CD4-positive, alpha-beta T cell (primary cell): ENCODE measurements around the gene TOM1L2. TPM values are rescaled to one million over a fixed set of nuclear protein-coding genes. Genes with fewer than 3 reads are reported as not detected.

Experiments used
- ATAC-seq: fragments of 200-7000 bp; cut with Tn5 transposase; one replicate; pipeline ENCODE4 v1.10.0; 2022; ENCODE audit warnings: mild to moderate bottlenecking; ENCODE audit not compliant: poor library complexity
- CTCF ChIA-PET: fragments of 350-600 bp; sonication (Branson Sonifier 250); formaldehyde crosslinking; loops from one replicate; lab custom pipeline; 2021; ENCODE audit warnings: antibody characterized with exemption, inconsistent platforms; lab: Charles Lee
- POLR2A ChIA-PET: fragments of 350-600 bp; sonication (Branson Sonifier 250); formaldehyde crosslinking; loops from one replicate; lab custom pipeline; 2021; ENCODE audit warnings: antibody characterized with exemption, inconsistent platforms; lab: Charles Lee
- DNase-seq, 14 experiments: peaks; one replicate each; pipeline ENCODE4 v3.0.0-alpha.2; 2013 to 2020; ENCODE audit warnings: mixed read lengths in 2 of 14
- H3K27ac ChIP-seq, 2 donors: one replicate each; pipeline versions ENCODE4 v1.5.1 to v1.7.0; 2013; ENCODE audit warnings: low read length in 2 of 2, low read depth in 1 of 2, mild to moderate bottlenecking in 1 of 2
- H3K27me3 ChIP-seq, 2 experiments: 1 replicate in 1 of 2; 2 replicates in 1 of 2; pipeline versions ENCODE4 v1.6.1 to v1.7.0; 2013; ENCODE audit warnings: low read length in 2 of 2, control low read depth in 1 of 2, mild to moderate bottlenecking in 1 of 2, moderate library complexity in 1 of 2; ENCODE audit not compliant: insufficient read depth in 2 of 2, control insufficient read depth in 1 of 2
- H3K36me3 ChIP-seq: one replicate; pipeline ENCODE4 v1.6.1; 2013; ENCODE audit warnings: low read length, control low read depth; ENCODE audit not compliant: insufficient read depth
- H3K4me1 ChIP-seq: one replicate; pipeline ENCODE4 v1.6.1; 2013; ENCODE audit warnings: low read length, control low read depth; ENCODE audit not compliant: insufficient read depth
- H3K4me3 ChIP-seq: one replicate; pipeline ENCODE4 v1.5.1; 2013; ENCODE audit warnings: mild to moderate bottlenecking, low read length, moderate library complexity
- H3K9me3 ChIP-seq, 2 experiments: 1 replicate in 1 of 2; 2 replicates in 1 of 2; pipeline versions ENCODE4 v1.6.1 to v1.7.0; 2013; ENCODE audit warnings: low read length in 2 of 2, mild to moderate bottlenecking in 2 of 2, control low read depth in 1 of 2, moderate library complexity in 1 of 2; ENCODE audit not compliant: control insufficient read depth in 1 of 2, insufficient read depth in 1 of 2
- H3K27ac Mint-ChIP-seq: one replicate; pipeline ENCODE4 v1.8.0; 2020; ENCODE audit warnings: mixed read lengths
- H3K27me3 Mint-ChIP-seq: one replicate; pipeline ENCODE4 v1.8.0; 2021; ENCODE audit warnings: mixed read lengths
- H3K36me3 Mint-ChIP-seq: one replicate; pipeline ENCODE4 v1.8.0; 2021; ENCODE audit warnings: low read depth, mixed read lengths
- H3K4me1 Mint-ChIP-seq: one replicate; pipeline ENCODE4 v1.8.0; 2021; ENCODE audit warnings: low read depth, mixed read lengths
- H3K4me3 Mint-ChIP-seq: one replicate; pipeline ENCODE4 v1.8.0; 2020; ENCODE audit warnings: mild to moderate bottlenecking, mixed read lengths
- H3K9me3 Mint-ChIP-seq: one replicate; pipeline ENCODE4 v1.8.0; 2020; ENCODE audit warnings: mixed read lengths
- CTCF ChIP-seq: fragments of 200-600 bp; IDR thresholded peaks from one replicate; pipeline ENCODE4 v1.8.0; 2022; ENCODE audit warnings: antibody characterized with exemption, mild to moderate bottlenecking
- intact Hi-C, 2 experiments: fragments of 100-400 bp; cut with DNase I in 1 of 2; cut with micrococcal nuclease in 1 of 2; formaldehyde crosslinking; loops; one replicate each; pipeline versions ENCODE4 v1.15.1 to v1.9.0; 2023 to 2025; cut with DNase I, micrococcal nuclease
- total RNA-seq, 174 experiments: library from RNA in 2 of 174; stranded (reverse) in 2 of 174; gene quantifications; one replicate each; pipeline ENCODE4 v1.2.3 and lab custom pipeline; 2021 to 2026

Gene TOM1L2
- total RNA-seq, 2 experiments from 2014 or later: 28.5 to 30.5 TPM

GRCh38 chr17:17994271-17995069, 22.3 kb upstream of the TOM1L2 start:
- intact Hi-C loops: no loop called here

GRCh38 chr17:17993852-17994251, 21.7 kb upstream of the TOM1L2 start:
- Histone ChIP-seq H3K4me3 (no peak overlapping the region), H3K27me3 (no peaks in the 10 kb centered on the region), H3K9me3 (no peaks in the 10 kb centered on the region), H3K4me1 (no peaks in the 10 kb centered on the region), H3K27ac (no peak overlapping the region), H3K36me3 (no peaks in the 10 kb centered on the region)
- Mint-ChIP-seq H3K36me3 (no peaks in the 10 kb centered on the region), H3K27me3 (no peaks in the 10 kb centered on the region), H3K4me3 (no peak overlapping the region), H3K4me1 (no peaks in the 10 kb centered on the region), H3K9me3 (no peaks in the 10 kb centered on the region), H3K27ac (no peak overlapping the region)
- ATAC-seq: no peak
- ChIA-PET CTCF (no interaction called here), POLR2A (no interaction called here)
- intact Hi-C loops: no loop called here
- TF ChIP-seq CTCF: no peak
- no peak for DNase-seq

More at GRCh38 chr17:17994271-17995069, 22.3 kb upstream of the TOM1L2 start:
- Histone ChIP-seq H3K4me1 (no peaks in the 10 kb centered on the region), H3K27ac (no peak overlapping the region), H3K4me3 (no peak overlapping the region), H3K27me3 (no peaks in the 10 kb centered on the region), H3K9me3 (no peaks in the 10 kb centered on the region), H3K36me3 (no peaks in the 10 kb centered on the region)
- TF ChIP-seq CTCF: no peak
- CTCF ChIA-PET: interaction anchor here (0.6 kb wide), 1 partner anchor 7 kb away, joined by 7 read pairs; no protein-coding TSS in a partner anchor
- DNase-seq (peak in 3 of 14 experiments; percentile 15 to 38 (median 21)), ATAC-seq (no peak)
- H3K27me3 Mint-ChIP-seq: no peaks in the 10 kb centered on the region
- no peak overlapping the region for H3K27ac Mint-ChIP-seq
- no peaks in the 10 kb centered on the region for H3K9me3 Mint-ChIP-seq
- H3K4me3 Mint-ChIP-seq: no peak overlapping the region
- H3K4me1 Mint-ChIP-seq: no peaks in the 10 kb centered on the region
- POLR2A ChIA-PET: no interaction called here
- H3K36me3 Mint-ChIP-seq: no peaks in the 10 kb centered on the region

- ATAC-seq: no peak
- H3K27me3 ChIP-seq: no peaks in the 10 kb centered on the region
- H3K9me3 ChIP-seq: no peaks in the 10 kb centered on the region
- H3K27ac Mint-ChIP-seq: no peak overlapping the region
- no peaks in the 10 kb centered on the region for H3K36me3 ChIP-seq
- intact Hi-C loops: no loop called here
- H3K27me3 Mint-ChIP-seq: no peaks in the 10 kb centered on the region
- H3K36me3 Mint-ChIP-seq: no peaks in the 10 kb centered on the region
- CTCF ChIA-PET: no interaction called here
- no peaks in the 10 kb centered on the region for H3K9me3 Mint-ChIP-seq
- H3K4me3 Mint-ChIP-seq: no peak overlapping the region
- H3K4me1 Mint-ChIP-seq: no peaks in the 10 kb centered on the region
- H3K4me3 ChIP-seq: no peak overlapping the region
- H3K4me1 ChIP-seq: no peaks in the 10 kb centered on the region
- H3K27ac ChIP-seq: no peak overlapping the region
- POLR2A ChIA-PET: no interaction called here
- no peak for TF ChIP-seq CTCF
- no peak for DNase-seq
Measured at GRCh38 chr17:17993366-17993765, 21.2 kb upstream of the TOM1L2 start.
